Central memory CD8-positive, alpha-beta T cell (primary cell): ENCODE measurements around the gene DNAJB13.
A peak's percentile ranks its signal among the peaks of the same experiment; 100 is the strongest.

ENCODE experiments used
- ATAC-seq: fragments of 150-1000 bp; cut with Tn5 transposase; replicated peaks from 2 replicates; pipeline ENCODE4 v1.10.0; 2022; ENCODE audit warnings: mild to moderate bottlenecking, moderate FRiP score, moderate number of reproducible peaks; ENCODE audit not compliant: poor library complexity, severe bottlenecking; ENCODE audit errors: extremely low read depth
- DNase-seq, 2 donors: peaks; one replicate each; pipeline ENCODE4 v3.0.0; 2021; ENCODE audit warnings: low spot score in 2 of 2
- H3K27ac Mint-ChIP-seq: one replicate; pipeline ENCODE4 v1.8.0; 2022; ENCODE audit warnings: low read depth, mild to moderate bottlenecking, moderate library complexity, mixed read lengths
- H3K27me3 Mint-ChIP-seq: one replicate; pipeline ENCODE4 v1.8.0; 2022; ENCODE audit warnings: mixed read lengths
- H3K36me3 Mint-ChIP-seq: one replicate; pipeline ENCODE4 v1.8.0; 2022; ENCODE audit warnings: mild to moderate bottlenecking, moderate library complexity, mixed read lengths; ENCODE audit not compliant: insufficient read depth
- H3K4me1 Mint-ChIP-seq: one replicate; pipeline ENCODE4 v1.8.0; 2022; ENCODE audit warnings: mixed read lengths
- H3K4me3 Mint-ChIP-seq: one replicate; pipeline ENCODE4 v1.8.0; 2022; ENCODE audit warnings: mild to moderate bottlenecking, moderate library complexity, mixed read lengths
- H3K9me3 Mint-ChIP-seq: one replicate; pipeline ENCODE4 v1.8.0; 2022; ENCODE audit warnings: mixed read lengths

Gene DNAJB13

GRCh38 chr11:73972620-73973449 lies 22.0 kb downstream of the DNAJB13 start:
- Mint-ChIP-seq H3K4me3 (peak overlapping the region; percentile 100), H3K9me3 (no peaks in the 10 kb centered on the region)

DNA sequence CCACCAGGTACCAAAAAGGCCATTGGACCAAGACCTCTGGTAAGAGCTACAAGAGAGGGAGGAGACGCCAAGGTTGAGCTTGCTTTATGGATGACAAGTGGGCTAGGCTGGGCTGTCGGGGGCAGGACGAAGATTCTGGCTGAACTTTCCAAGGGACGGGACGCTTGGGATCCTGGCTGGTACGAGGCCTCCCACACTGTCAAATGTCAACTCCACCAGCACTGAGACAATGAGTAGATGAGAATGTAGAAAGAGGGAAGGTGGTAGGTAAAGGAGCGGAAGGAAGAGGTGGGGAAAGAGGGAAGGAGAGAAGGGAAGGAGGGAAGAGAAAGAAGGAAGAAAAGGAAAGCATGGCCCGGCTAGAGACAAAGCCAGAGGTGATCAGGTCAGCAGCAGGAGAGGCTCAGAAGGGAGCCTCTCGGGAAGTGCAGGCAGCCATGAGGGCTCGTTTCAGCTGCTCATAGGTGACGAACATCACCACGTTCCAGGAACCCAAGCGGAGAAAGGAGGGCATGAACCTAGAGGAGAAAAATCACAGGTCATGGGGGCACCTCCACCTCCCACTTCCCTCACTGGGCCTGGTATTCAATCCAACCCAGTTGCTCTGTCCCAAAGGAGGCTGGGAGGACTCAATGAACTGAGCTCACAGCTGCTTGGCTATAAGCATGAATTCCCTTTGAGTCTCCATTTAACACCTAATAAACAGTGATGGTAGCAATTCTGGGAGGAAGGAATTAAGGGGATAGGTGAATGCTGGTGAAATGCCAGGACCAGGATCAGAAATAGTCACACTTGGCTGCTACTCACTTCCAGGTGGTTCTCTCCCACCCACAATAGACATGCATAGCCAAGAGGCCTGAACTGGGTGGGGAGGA lies 24.0 kb downstream of the DNAJB13 start:
- H3K27ac Mint-ChIP-seq: peak overlapping the region; percentile 93
- no peaks in the 10 kb centered on the region for H3K9me3 Mint-ChIP-seq
- peaks cover 82% of the 10 kb centered on the region for H3K36me3 Mint-ChIP-seq
- ATAC-seq (no peak), DNase-seq (no peak)
- no peaks in the 10 kb centered on the region for H3K27me3 Mint-ChIP-seq
- peak overlapping the region; percentile 100 for H3K4me3 Mint-ChIP-seq
- peaks cover 88% of the 10 kb centered on the region for H3K4me1 Mint-ChIP-seq

More at GRCh38 chr11:73972620-73973449, 22.0 kb downstream of the DNAJB13 start:
- Mint-ChIP-seq H3K27ac (peak overlapping the region; percentile 93), H3K36me3 (peaks cover 74% of the 10 kb centered on the region), H3K27me3 (no peaks in the 10 kb centered on the region), H3K4me1 (peaks cover 87% of the 10 kb centered on the region)
- ATAC-seq: no peak
- DNase-seq: no peak

DNA sequence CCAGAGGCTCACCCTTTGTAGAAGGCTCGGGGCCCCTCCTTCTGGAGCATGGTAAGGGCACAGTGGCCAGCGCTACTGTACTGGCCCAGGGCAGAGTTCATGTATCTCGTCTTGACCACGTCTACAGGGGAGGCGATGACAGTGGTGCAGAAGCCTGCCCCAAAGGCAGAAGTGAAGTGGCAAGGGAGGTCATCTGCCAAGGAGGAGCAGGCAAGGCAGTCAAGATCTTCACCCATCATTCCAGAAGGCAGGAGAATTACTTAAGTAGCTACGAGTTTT lies 24.6 kb downstream of the DNAJB13 start:
- peak overlapping the region; percentile 100 for H3K4me3 Mint-ChIP-seq

DNA sequence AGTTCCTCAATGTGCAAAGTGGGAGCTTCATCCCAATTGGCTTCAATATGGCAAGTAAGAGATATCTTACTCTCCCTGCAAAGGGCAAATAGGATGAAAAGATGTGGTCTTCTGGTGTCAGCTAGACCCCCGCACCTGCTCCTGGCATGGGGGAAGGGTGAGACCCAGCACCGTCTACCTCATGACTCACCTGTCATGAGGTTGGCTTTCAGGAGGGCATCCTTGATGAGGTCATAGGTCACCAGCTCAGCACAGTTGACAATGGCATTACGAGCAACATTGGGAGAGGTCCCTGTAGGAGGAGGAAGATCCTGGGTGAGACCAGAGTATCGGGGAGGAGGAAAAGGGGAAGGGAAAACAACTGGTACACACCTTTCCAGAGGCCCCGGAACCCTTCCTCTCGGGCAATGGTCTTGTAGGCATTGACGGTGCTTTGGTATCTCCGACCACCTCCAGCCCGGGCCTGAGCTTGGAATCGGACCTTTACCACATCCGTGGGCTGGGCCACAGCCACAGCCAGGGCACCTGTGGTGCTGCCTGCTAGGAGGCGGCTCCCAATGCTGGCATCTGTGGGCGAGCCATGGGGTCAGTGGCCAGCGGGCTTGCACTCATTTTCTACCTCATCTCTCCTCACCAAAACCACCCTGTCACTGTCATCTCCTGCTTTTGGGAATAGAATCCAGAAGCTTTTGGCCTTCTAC lies 25.8 kb downstream of the DNAJB13 start:
- H3K9me3 Mint-ChIP-seq: no peaks in the 10 kb centered on the region
- ATAC-seq (no peak), DNase-seq (no peak)
- peak overlapping the region; percentile 100 for H3K4me3 Mint-ChIP-seq
- peaks cover 94% of the 10 kb centered on the region for H3K4me1 Mint-ChIP-seq
- H3K27ac Mint-ChIP-seq: peak overlapping the region; percentile 93
- H3K36me3 Mint-ChIP-seq: peaks cover 90% of the 10 kb centered on the region
- H3K27me3 Mint-ChIP-seq: no peaks in the 10 kb centered on the region

More for the DNA sequence above, 24.6 kb downstream of the DNAJB13 start:
- Mint-ChIP-seq H3K9me3 (no peaks in the 10 kb centered on the region), H3K27ac (peak overlapping the region; percentile 93), H3K27me3 (no peaks in the 10 kb centered on the region), H3K4me1 (peaks cover 88% of the 10 kb centered on the region), H3K36me3 (peaks cover 82% of the 10 kb centered on the region)
- DNase-seq (no peak), ATAC-seq (no peak)

DNA sequence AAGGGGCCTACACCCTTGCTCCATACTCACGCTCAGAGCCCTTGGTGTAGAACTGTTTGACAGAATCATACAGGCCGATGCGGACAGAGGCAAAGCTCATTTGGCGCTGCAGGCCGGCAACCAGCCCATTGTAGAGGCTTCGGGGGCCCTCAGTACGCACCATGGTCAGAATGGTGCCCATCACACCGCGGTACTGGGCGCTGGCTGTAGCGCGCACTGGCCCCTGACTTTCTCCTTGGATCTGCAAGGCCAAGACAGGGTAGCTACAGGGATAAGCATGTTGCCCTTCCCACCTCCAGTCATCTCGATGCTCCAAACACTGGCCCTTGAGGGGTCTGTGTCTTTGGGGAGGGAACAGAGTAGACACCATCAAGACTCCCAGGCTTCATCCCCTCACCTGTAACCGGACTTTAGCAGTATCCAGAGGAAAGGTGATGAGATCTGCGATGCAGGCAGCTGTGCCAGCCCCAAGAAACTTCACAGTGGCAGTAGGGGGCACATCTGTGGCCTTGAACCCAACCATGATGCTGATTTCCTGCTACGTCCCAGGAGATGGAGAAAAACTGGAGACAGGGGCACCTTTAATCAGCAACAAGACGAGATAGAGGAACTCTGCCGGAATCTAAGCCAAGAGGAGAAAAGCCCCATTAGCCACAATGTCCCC lies 27.2 kb downstream of the DNAJB13 start:
- DNase-seq: no peak
- Mint-ChIP-seq H3K36me3 (peaks cover 92% of the 10 kb centered on the region), H3K27ac (peak overlapping the region; percentile 93), H3K4me1 (peaks cover 89% of the 10 kb centered on the region), H3K9me3 (no peaks in the 10 kb centered on the region), H3K4me3 (peak overlapping the region; percentile 100), H3K27me3 (no peaks in the 10 kb centered on the region)
- ATAC-seq: no peak

DNA sequence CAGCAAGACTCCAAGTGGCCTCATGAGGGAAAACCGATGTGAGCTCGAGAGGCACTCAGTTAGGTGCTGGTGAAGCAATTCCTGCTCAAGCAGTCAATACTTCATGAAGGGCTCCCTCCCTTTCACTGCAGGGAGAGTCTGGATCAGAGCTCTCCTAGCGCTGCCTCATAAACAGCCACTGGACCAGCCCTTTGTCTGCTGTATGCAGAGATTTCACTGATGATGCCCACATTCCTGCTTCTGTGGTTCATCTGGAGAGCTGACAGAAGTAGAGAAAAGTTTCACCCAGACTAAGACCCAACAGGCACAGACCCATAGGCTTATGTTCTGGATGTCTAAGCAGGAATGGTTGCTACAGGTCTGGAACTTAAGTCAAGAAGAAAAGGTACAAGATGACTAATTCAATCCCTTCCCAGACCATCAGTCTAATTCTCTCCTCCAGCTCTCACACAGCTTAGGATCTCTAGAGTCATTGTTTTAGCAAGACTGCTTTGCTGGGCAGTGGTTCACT lies 27.8 kb downstream of the DNAJB13 start:
- H3K36me3 Mint-ChIP-seq: peaks cover 94% of the 10 kb centered on the region
- no peak for ATAC-seq
- peak overlapping the region; percentile 100 for H3K4me3 Mint-ChIP-seq
- no peaks in the 10 kb centered on the region for H3K27me3 Mint-ChIP-seq
- H3K27ac Mint-ChIP-seq: peak overlapping the region; percentile 100
- DNase-seq: no peak
- no peaks in the 10 kb centered on the region for H3K9me3 Mint-ChIP-seq
- peaks cover 89% of the 10 kb centered on the region for H3K4me1 Mint-ChIP-seq

- ATAC-seq (peak; percentile 54), DNase-seq (peak; percentile 60 to 81)
- Mint-ChIP-seq H3K27me3 (no peaks in the 10 kb centered on the region), H3K36me3 (peaks cover 82% of the 10 kb centered on the region), H3K4me1 (peaks cover 77% of the 10 kb centered on the region), H3K27ac (peak overlapping the region; percentile 100), H3K4me3 (peak overlapping the region; percentile 100), H3K9me3 (no peaks in the 10 kb centered on the region)
Measured at GRCh38 chr11:73980001-73980961, 29.5 kb downstream of the DNAJB13 start.

DNA sequence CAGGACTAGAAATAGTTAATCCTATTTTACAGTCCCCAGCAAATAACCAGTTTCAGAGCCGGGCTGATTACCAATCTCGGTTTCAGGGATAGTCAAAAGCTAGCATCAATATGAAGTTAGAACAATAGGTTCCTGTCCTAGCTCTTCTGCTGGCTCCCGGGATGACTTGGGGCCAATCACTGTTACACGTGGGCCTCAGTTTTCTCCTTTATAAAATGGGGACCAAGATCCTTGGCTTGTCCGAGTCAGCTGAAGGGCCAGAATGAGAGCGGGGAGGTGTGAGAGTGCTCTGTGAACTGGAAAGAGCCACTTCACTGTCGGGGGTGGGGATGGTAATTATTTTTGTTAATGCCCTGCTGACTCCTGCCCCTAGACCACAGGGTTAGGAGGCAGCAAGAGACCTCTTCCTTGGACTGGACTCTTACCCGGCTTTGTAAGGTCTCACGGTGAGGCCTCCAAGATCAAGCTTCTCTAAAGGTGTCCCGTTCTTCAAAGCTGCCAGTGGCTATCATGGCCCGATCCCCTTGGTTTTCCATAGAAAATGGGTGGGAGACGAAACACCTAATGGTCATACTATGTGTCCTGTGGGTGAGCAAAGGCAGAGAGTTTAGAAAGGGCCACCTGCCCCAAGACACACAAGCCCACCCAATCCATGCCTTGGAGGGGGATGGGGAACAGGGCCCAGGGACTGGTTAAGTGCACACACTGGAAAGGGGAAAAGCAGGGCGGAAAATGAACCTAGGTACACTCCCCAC lies 30.4 kb downstream of the DNAJB13 start:
- Mint-ChIP-seq H3K27me3 (no peaks in the 10 kb centered on the region), H3K4me1 (peaks cover 72% of the 10 kb centered on the region), H3K4me3 (peak overlapping the region; percentile 100), H3K9me3 (no peaks in the 10 kb centered on the region), H3K27ac (peak overlapping the region; percentile 100), H3K36me3 (peaks cover 72% of the 10 kb centered on the region)
- ATAC-seq: no peak
- DNase-seq: no peak

DNA sequence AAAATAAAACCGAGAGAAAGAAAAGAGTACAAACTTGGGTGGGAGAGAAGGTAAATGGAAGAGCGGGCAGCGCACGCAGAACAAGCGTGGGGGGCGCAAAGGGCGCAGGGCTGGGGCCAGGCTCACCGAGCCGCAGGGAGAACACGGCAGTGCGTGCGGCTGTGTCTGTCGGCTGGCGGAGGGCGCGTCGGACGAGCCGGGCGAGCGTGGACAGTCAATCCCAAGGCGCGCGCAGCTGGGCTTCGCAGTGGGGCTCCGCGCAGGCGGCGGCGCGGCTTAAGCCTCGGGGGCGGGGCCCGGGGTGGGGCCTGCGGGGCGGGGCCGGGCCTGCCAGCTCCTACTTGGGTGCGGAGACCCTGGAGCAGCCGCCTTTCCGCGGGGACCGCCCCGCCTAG lies 31.8 kb downstream of the DNAJB13 start, which contains the start of gene UCP2:
Gene UCP2, minus strand, starts transcription at position 249 of the 395 bp plus-strand sequence. CDS start 4,465 bp downstream, outside the sequence.
- Mint-ChIP-seq H3K4me1 (peaks cover 59% of the 10 kb centered on the region), H3K4me3 (peak within 1 kb of the TSS; percentile 100), H3K36me3 (peaks cover 60% of the 10 kb centered on the region), H3K27me3 (no peaks in the 10 kb centered on the region), H3K9me3 (no peaks in the 10 kb centered on the region), H3K27ac (peak within 1 kb of the TSS; percentile 100)
- ATAC-seq (peak; percentile 63), DNase-seq (peak in 1 of 2 donors; percentile 70)

DNA sequence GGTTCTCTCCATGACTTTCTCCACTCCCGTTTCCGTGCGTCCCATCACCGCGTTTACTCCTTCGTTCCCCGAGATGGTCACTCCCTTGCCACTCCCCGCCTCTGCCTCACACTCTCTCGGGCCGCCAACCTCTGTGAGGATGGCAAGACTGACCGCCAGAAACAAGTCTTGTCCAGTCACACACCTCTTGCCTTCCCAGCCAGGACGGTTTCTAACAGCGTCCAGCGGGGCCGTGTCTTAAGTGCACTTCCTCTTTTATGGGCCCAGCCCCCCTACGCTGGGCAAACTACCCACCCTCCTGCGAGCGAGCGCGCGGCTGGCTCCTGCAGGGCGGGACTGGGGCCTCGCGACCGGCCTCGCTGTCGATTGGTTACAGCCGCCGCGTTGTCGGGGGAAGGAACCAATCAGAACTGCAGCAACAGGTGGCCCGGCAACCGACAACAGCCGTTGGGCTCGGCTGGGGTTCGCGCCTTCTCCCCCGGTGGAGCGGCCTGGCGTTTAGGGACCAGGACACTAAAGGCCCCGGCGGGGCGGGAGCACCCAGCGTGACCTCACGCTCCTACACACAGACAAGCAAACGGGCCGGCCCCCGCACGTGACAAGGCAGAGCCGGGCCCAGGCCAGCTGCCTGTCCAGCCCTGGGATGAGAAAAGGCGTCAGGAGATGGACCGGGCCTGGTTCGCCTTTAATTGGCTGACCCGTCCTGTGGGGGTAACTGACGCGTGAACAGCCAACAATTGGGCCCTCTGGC lies 32.3 kb downstream of the DNAJB13 start:
- Mint-ChIP-seq H3K27me3 (no peaks in the 10 kb centered on the region), H3K4me1 (peaks cover 53% of the 10 kb centered on the region), H3K9me3 (no peaks in the 10 kb centered on the region), H3K27ac (peak overlapping the region; percentile 100), H3K4me3 (peak overlapping the region; percentile 100), H3K36me3 (peaks cover 54% of the 10 kb centered on the region)
- DNase-seq (peak; percentile 83 to 89), ATAC-seq (peak; percentile 79)
